Activated naive CD8-positive, alpha-beta T cell treated with anti-CD3 and anti-CD28 coated beads, Interleukin-2, amount 50 U/mL, for 24 hours (primary cell): ENCODE results near the gene USP17L18.
"Not testable (repeated sequence)": the region's sequence is repeated elsewhere in the genome, so short reads cannot be mapped to it uniquely, and the experiment has no call there.

Experiments
- ATAC-seq: fragments of 150-1000 bp; cut with Tn5 transposase; one replicate; pipeline ENCODE4 v1.10.0; 2021
- DNase-seq: peaks from one replicate; pipeline ENCODE4 v3.0.0; 2021
- H3K27ac Mint-ChIP-seq: one replicate; pipeline ENCODE4 v1.8.0; 2021; ENCODE audit warnings: mild to moderate bottlenecking, mixed read lengths
- H3K27me3 Mint-ChIP-seq: one replicate; pipeline ENCODE4 v1.8.0; 2021; ENCODE audit warnings: mixed read lengths
- H3K36me3 Mint-ChIP-seq: one replicate; pipeline ENCODE4 v1.8.0; 2021; ENCODE audit warnings: low read depth, mixed read lengths
- H3K4me1 Mint-ChIP-seq: one replicate; pipeline ENCODE4 v1.8.0; 2021; ENCODE audit warnings: mixed read lengths
- H3K4me3 Mint-ChIP-seq: one replicate; pipeline ENCODE4 v1.8.0; 2021; ENCODE audit warnings: mild to moderate bottlenecking, moderate library complexity, mixed read lengths
- H3K9me3 Mint-ChIP-seq: one replicate; pipeline ENCODE4 v1.8.0; 2021; ENCODE audit warnings: mixed read lengths

USP17L18 gene, protein sequence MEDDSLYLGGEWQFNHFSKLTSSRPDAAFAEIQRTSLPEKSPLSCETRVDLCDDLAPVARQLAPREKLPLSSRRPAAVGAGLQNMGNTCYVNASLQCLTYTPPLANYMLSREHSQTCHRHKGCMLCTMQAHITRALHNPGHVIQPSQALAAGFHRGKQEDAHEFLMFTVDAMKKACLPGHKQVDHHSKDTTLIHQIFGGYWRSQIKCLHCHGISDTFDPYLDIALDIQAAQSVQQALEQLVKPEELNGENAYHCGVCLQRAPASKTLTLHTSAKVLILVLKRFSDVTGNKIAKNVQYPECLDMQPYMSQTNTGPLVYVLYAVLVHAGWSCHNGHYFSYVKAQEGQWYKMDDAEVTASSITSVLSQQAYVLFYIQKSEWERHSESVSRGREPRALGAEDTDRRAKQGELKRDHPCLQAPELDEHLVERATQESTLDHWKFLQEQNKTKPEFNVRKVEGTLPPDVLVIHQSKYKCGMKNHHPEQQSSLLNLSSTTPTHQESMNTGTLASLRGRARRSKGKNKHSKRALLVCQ

DNA sequence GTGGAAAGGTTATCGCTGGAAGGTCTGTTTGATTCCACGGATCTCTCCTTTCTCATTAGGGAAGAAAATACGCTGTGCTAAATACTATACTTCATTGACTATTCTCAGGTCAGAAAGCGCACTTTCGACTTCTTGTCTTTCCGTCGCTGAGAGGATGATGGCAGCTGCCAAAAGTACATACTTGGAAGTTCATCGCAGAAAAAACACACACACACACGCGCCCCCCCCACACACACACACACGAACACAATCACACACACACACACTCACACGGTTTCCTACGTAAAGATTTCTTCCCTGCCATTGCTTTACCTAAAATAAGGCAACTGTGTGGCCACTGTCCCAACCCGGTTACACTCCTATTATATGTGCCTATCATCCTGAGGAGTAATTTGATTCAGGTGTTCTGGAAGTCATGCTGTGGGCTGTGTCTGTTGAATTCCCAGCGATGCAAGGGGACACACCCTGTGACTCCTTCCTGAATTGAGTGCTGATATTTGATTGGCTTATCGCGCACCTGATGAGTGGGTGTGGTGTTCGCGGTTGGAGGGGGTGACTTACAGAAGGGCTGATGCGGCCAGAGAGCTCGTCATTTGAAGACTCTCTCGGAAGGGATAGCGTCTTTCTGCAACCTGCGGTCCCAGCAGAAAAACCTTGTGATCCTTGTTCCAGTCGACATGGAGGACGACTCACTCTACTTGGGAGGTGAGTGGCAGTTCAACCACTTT lies at the start of gene USP17L18:
Gene USP17L18 (plus strand): TSS at position 678 of the 728 bp plus-strand sequence. CDS start 0 bp downstream, at position 678.
- H3K4me1 Mint-ChIP-seq, H3K9me3 Mint-ChIP-seq: not testable (repeated sequence)

DNA sequence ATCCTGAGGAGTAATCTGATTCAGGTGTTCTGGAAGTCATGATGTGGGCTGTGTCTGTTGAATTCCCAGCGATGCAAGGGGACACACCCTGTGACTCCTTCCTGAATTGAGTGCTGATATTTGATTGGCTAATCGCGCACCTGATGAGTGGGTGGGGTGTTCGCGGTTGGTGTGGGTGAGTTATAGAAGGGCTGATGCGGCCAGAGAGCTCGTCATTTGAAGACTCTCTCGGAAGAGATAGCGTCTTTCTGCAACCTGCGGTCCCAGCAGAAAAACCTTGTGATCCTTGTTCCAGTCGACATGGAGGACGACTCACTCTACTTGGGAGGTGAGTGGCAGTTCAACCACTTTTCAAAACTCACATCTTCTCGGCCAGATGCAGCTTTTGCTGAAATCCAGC lies 38.1 kb upstream of the USP17L18 start, which contains the start of gene USP17L10:
Gene USP17L10 (plus strand): TSS at position 301 of the 400 bp plus-strand sequence. CDS start 0 bp downstream, at position 301.
- H3K9me3 Mint-ChIP-seq, H3K4me1 Mint-ChIP-seq, H3K4me3 Mint-ChIP-seq, ATAC-seq, DNase-seq, H3K36me3 Mint-ChIP-seq, H3K27me3 Mint-ChIP-seq, H3K27ac Mint-ChIP-seq: not testable (repeated sequence)

More for the DNA sequence above, at the start of gene USP17L18:
- DNase-seq, H3K4me3 Mint-ChIP-seq, H3K27ac Mint-ChIP-seq, H3K36me3 Mint-ChIP-seq, H3K27me3 Mint-ChIP-seq, ATAC-seq: not testable (repeated sequence)

DNA sequence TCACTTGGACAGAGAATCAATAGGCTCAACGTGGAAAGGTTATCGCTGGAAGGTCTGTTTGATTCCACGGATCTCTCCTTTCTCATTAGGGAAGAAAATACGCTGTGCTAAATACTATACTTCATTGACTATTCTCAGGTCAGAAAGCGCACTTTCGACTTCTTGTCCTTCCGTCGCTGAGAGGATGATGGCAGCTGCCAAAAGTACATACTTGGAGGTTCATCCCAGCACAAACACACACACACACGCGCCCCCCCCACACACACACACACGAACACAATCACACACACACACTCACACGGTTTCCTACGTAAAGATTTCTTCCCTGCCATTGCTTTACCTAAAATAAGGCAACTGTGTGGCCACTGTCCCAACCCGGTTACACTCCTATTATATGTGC lies 33.7 kb upstream of the USP17L18 start:
- H3K27me3 Mint-ChIP-seq, ATAC-seq, H3K9me3 Mint-ChIP-seq, H3K27ac Mint-ChIP-seq, H3K36me3 Mint-ChIP-seq, H3K4me3 Mint-ChIP-seq, H3K4me1 Mint-ChIP-seq: not testable (repeated sequence)
- peak; percentile 0 for DNase-seq

DNA sequence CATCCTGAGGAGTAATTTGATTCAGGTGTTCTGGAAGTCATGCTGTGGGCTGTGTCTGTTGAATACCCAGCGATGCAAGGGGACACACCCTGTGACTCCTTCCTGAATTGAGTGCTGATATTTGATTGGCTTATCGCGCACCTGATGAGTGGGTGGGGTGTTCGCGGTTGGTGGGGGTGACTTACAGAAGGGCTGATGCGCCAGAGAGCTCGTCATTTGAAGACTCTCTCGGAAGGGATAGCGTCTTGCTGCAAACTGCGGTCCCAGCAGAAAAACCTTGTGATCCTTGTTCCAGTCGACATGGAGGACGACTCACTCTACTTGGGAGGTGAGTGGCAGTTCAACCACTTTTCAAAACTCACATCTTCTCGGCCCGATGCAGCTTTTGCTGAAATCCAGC lies 33.3 kb upstream of the USP17L18 start, which contains the start of gene USP17L11:
Gene USP17L11 (plus strand): TSS at position 301 of the 400 bp plus-strand sequence. CDS start 0 bp downstream, at position 301.
- not testable (repeated sequence) for DNase-seq, H3K9me3 Mint-ChIP-seq, H3K27ac Mint-ChIP-seq, H3K4me3 Mint-ChIP-seq, H3K36me3 Mint-ChIP-seq, H3K4me1 Mint-ChIP-seq, H3K27me3 Mint-ChIP-seq, ATAC-seq

DNA sequence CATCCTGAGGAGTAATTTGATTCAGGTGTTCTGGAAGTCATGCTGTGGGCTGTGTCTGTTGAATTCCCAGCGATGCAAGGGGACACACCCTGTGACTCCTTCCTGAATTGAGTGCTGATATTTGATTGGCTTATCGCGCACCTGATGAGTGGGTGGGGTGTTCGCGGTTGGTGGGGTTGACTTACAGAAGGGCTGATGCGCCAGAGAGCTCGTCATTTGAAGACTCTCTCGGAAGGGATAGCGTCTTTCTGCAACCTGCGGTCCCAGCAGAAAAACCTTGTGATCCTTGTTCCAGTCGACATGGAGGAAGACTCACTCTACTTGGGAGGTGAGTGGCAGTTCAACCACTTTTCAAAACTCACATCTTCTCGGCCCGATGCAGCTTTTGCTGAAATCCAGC lies 28.6 kb upstream of the USP17L18 start, which contains the start of gene USP17L12:
Gene USP17L12 (plus strand): TSS at position 301 of the 400 bp plus-strand sequence. CDS start 0 bp downstream, at position 301.
- H3K27me3 Mint-ChIP-seq, H3K4me1 Mint-ChIP-seq, H3K36me3 Mint-ChIP-seq, DNase-seq, H3K9me3 Mint-ChIP-seq, ATAC-seq, H3K27ac Mint-ChIP-seq, H3K4me3 Mint-ChIP-seq: not testable (repeated sequence)

DNA sequence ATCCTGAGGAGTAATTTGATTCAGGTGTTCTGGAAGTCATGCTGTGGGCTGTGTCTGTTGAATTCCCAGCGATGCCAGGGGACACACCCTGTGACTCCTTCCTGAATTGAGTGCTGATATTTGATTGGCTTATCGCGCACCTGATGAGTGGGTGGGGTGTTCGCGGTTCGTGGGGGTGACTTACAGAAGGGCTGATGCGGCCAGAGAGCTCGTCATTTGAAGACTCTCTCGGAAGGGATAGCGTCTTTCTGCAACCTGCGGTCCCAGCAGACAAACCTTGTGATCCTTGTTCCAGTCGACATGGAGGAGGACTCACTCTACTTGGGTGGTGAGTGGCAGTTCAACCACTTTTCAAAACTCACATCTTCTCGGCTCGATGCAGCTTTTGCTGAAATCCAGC lies 23.8 kb upstream of the USP17L18 start, which contains the start of gene USP17L13:
Gene USP17L13 (plus strand): TSS at position 301 of the 400 bp plus-strand sequence. CDS start 0 bp downstream, at position 301.
- not testable (repeated sequence) for DNase-seq, H3K36me3 Mint-ChIP-seq, ATAC-seq, H3K27ac Mint-ChIP-seq, H3K4me3 Mint-ChIP-seq, H3K4me1 Mint-ChIP-seq, H3K27me3 Mint-ChIP-seq, H3K9me3 Mint-ChIP-seq

DNA sequence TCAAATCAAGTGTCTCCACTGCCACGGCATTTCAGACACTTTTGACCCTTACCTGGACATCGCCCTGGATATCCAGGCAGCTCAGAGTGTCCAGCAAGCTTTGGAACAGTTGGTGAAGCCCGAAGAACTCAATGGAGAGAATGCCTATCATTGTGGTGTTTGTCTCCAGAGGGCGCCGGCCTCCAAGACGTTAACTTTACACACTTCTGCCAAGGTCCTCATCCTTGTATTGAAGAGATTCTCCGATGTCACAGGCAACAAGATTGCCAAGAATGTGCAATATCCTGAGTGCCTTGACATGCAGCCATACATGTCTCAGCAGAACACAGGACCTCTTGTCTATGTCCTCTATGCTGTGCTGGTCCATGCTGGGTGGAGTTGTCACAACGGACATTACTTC lies 18.2 kb upstream of the USP17L18 start:
- ATAC-seq, H3K9me3 Mint-ChIP-seq, H3K27ac Mint-ChIP-seq, H3K27me3 Mint-ChIP-seq, H3K36me3 Mint-ChIP-seq, H3K4me1 Mint-ChIP-seq, DNase-seq, H3K4me3 Mint-ChIP-seq: not testable (repeated sequence)

DNA sequence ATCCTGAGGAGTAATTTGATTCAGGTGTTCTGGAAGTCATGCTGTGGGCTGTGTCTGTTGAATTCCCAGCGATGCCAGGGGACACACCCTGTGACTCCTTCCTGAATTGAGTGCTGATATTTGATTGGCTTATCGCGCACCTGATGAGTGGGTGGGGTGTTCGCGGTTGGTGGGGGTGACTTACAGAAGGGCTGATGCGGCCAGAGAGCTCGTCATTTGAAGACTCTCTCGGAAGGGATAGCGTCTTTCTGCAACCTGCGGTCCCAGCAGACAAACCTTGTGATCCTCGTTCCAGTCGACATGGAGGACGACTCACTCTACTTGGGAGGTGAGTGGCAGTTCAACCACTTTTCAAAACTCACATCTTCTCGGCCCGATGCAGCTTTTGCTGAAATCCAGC lies 14.3 kb upstream of the USP17L18 start, which contains the start of gene USP17L15:
Gene USP17L15 (plus strand): TSS at position 301 of the 400 bp plus-strand sequence. CDS start 0 bp downstream, at position 301.
- H3K4me3 Mint-ChIP-seq, H3K27ac Mint-ChIP-seq, H3K27me3 Mint-ChIP-seq, DNase-seq, H3K4me1 Mint-ChIP-seq, ATAC-seq, H3K9me3 Mint-ChIP-seq, H3K36me3 Mint-ChIP-seq: not testable (repeated sequence)

DNA sequence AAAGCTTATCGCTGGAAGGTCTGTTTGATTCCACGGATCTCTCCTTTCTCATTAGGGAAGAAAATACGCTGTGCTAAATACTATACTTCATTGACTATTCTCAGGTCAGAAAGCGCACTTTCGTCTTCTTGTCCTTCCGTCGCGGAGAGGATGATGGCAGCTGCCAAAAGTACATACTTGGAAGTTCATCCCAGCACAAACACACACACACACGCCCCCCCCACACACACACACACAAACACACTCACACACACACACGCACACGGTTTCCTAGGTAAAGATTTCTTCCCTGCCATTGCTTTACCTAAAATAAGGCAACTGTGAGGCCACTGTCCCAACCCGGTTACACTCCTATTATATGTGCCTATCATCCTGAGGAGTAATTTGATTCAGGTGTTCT lies 10.0 kb upstream of the USP17L18 start:
- DNase-seq, H3K27me3 Mint-ChIP-seq, ATAC-seq, H3K4me1 Mint-ChIP-seq, H3K4me3 Mint-ChIP-seq, H3K27ac Mint-ChIP-seq, H3K9me3 Mint-ChIP-seq, H3K36me3 Mint-ChIP-seq: not testable (repeated sequence)

DNA sequence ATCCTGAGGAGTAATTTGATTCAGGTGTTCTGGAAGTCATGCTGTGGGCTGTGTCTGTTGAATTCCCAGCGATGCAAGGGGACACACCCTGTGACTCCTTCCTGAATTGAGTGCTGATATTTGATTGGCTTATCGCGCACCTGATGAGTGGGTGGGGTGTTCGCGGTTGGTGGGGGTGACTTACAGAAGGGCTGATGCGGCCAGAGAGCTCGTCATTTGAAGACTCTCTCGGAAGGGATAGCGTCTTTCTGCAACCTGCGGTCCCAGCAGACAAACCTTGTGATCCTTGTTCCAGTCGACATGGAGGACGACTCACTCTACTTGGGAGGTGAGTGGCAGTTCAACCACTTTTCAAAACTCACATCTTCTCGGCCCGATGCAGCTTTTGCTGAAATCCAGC lies 4.9 kb upstream of the USP17L18 start, which contains the start of gene USP17L17:
Gene USP17L17 (plus strand): TSS at position 301 of the 400 bp plus-strand sequence. CDS start 0 bp downstream, at position 301.
- not testable (repeated sequence) for H3K4me1 Mint-ChIP-seq, ATAC-seq, H3K9me3 Mint-ChIP-seq, H3K36me3 Mint-ChIP-seq, H3K27ac Mint-ChIP-seq, DNase-seq, H3K4me3 Mint-ChIP-seq, H3K27me3 Mint-ChIP-seq

DNA sequence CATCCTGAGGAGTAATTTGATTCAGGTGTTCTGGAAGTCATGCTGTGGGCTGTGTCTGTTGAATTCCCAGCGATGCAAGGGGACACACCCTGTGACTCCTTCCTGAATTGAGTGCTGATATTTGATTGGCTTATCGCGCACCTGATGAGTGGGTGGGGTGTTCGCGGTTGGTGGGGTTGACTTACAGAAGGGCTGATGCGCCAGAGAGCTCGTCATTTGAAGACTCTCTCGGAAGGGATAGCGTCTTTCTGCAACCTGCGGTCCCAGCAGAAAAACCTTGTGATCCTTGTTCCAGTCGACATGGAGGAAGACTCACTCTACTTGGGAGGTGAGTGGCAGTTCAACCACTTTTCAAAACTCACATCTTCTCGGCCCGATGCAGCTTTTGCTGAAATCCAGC lies 4.6 kb downstream of the USP17L18 start, which contains the start of gene USP17L19:
Gene USP17L19 (plus strand): TSS at position 301 of the 400 bp plus-strand sequence. CDS start 0 bp downstream, at position 301.
- not testable (repeated sequence) for DNase-seq, H3K4me3 Mint-ChIP-seq, ATAC-seq, H3K27ac Mint-ChIP-seq, H3K9me3 Mint-ChIP-seq, H3K4me1 Mint-ChIP-seq, H3K27me3 Mint-ChIP-seq, H3K36me3 Mint-ChIP-seq

DNA sequence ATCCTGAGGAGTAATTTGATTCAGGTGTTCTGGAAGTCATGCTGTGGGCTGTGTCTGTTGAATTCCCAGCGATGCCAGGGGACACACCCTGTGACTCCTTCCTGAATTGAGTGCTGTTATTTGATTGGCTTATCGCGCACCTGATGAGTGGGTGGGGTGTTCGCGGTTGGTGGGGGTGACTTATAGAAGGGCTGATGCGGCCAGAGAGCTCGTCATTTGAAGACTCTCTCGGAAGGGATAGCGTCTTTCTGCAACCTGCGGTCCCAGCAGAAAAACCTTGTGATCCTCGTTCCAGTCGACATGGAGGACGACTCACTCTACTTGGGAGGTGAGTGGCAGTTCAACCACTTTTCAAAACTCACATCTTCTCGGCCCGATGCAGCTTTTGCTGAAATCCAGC lies 9.4 kb downstream of the USP17L18 start, which contains the start of gene USP17L20:
Gene USP17L20 (plus strand): TSS at position 301 of the 400 bp plus-strand sequence. CDS start 0 bp downstream, at position 301.
- not testable (repeated sequence) for H3K4me1 Mint-ChIP-seq, H3K36me3 Mint-ChIP-seq, H3K27me3 Mint-ChIP-seq, H3K4me3 Mint-ChIP-seq, H3K9me3 Mint-ChIP-seq, H3K27ac Mint-ChIP-seq, ATAC-seq, DNase-seq

DNA sequence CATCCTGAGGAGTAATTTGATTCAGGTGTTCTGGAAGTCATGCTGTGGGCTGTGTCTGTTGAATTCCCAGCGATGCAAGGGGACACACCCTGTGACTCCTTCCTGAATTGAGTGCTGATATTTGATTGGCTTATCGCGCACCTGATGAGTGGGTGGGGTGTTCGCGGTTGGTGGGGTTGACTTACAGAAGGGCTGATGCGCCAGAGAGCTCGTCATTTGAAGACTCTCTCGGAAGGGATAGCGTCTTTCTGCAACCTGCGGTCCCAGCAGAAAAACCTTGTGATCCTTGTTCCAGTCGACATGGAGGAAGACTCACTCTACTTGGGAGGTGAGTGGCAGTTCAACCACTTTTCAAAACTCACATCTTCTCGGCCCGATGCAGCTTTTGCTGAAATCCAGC lies 14.1 kb downstream of the USP17L18 start, which contains the start of gene USP17L21:
Gene USP17L21 (plus strand): TSS at position 301 of the 400 bp plus-strand sequence. CDS start 0 bp downstream, at position 301.
- not testable (repeated sequence) for DNase-seq, H3K4me3 Mint-ChIP-seq, H3K27me3 Mint-ChIP-seq, ATAC-seq, H3K36me3 Mint-ChIP-seq, H3K9me3 Mint-ChIP-seq, H3K27ac Mint-ChIP-seq, H3K4me1 Mint-ChIP-seq

DNA sequence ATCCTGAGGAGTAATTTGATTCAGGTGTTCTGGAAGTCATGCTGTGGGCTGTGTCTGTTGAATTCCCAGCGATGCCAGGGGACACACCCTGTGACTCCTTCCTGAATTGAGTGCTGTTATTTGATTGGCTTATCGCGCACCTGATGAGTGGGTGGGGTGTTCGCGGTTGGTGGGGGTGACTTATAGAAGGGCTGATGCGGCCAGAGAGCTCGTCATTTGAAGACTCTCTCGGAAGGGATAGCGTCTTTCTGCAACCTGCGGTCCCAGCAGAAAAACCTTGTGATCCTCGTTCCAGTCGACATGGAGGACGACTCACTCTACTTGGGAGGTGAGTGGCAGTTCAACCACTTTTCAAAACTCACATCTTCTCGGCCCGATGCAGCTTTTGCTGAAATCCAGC lies 18.9 kb downstream of the USP17L18 start, which contains the start of gene USP17L22:
Gene USP17L22 (plus strand): TSS at position 301 of the 400 bp plus-strand sequence. CDS start 0 bp downstream, at position 301.
- H3K4me3 Mint-ChIP-seq, ATAC-seq, H3K27ac Mint-ChIP-seq, H3K9me3 Mint-ChIP-seq, H3K36me3 Mint-ChIP-seq, H3K27me3 Mint-ChIP-seq, DNase-seq, H3K4me1 Mint-ChIP-seq: not testable (repeated sequence)
